ENCODE data around the gene APMAP.

- TF ChIP-seq POLR2AphosphoS5 (IDR thresholded peaks at IDR 0.05; ENCODE audit: low read depth, low read length) (no peak), SIN3A (IDR thresholded peaks at IDR 0.05; ENCODE audit: borderline replicate concordance, insufficient read depth, low read length) (no peak), REST (IDR thresholded peaks at IDR 0.05; ENCODE audit: insufficient read depth in 1 of 2, low read depth in 2 of 2, low read length in 2 of 2) (no peak), TAF1 (IDR thresholded peaks at IDR 0.05; ENCODE audit: borderline replicate concordance, insufficient read depth, low read length) (no peak), FOXP2 (optimal IDR thresholded peaks at IDR 0.05; ENCODE audit: borderline replicate concordance, extremely low read depth, extremely low read length, insufficient read depth) (no peak)
Measured at GRCh38 chr20:24977336-24977735, 15.2 kb downstream of the APMAP start.

Measured in PFSK-1 (cell line).